Glutamatergic neuron (in vitro differentiated cells): ENCODE results near the gene INHBA. TPM values are rescaled to one million over a fixed set of nuclear protein-coding genes. Genes with fewer than 3 reads are reported as not detected.

Experiments
- DNase-seq: peaks from one replicate; pipeline ENCODE4 v3.0.0; 2022
- H3K27ac Mint-ChIP-seq: one replicate; pipeline ENCODE4 v1.8.0; 2020; ENCODE audit warnings: mild to moderate bottlenecking, mixed read lengths, inconsistent platforms; ENCODE audit not compliant: unreplicated experiment
- H3K27me3 Mint-ChIP-seq: one replicate; pipeline ENCODE4 v1.8.0; 2020; ENCODE audit warnings: mild to moderate bottlenecking, moderate library complexity, mixed read lengths, inconsistent platforms; ENCODE audit not compliant: unreplicated experiment
- H3K36me3 Mint-ChIP-seq: one replicate; pipeline ENCODE4 v1.8.0; 2020; ENCODE audit warnings: mild to moderate bottlenecking, mixed read lengths, inconsistent platforms; ENCODE audit not compliant: unreplicated experiment
- H3K4me1 Mint-ChIP-seq: one replicate; pipeline ENCODE4 v1.8.0; 2020; ENCODE audit warnings: mild to moderate bottlenecking, low read depth, mixed read lengths, inconsistent platforms; ENCODE audit not compliant: unreplicated experiment
- H3K4me3 Mint-ChIP-seq: one replicate; pipeline ENCODE4 v1.8.0; 2020; ENCODE audit warnings: mild to moderate bottlenecking, mixed read lengths, inconsistent platforms; ENCODE audit not compliant: unreplicated experiment
- H3K9me3 Mint-ChIP-seq: one replicate; pipeline ENCODE4 v1.8.0; 2020; ENCODE audit warnings: mild to moderate bottlenecking, moderate library complexity, mixed read lengths, inconsistent platforms; ENCODE audit not compliant: unreplicated experiment
- CTCF ChIP-seq: fragments of 200-600 bp; sonication (generic); IDR thresholded peaks from one replicate; pipeline ENCODE4 v1.5.0; 2021; ENCODE audit not compliant: partially characterized antibody, unreplicated experiment
- total RNA-seq: library from RNA; stranded (reverse); fragmentation: NEBNext Ultra II Directional; extraction: Animal tissue kit (Norgen Biotek cat#: 25700); gene quantifications from one replicate; pipeline ENCODE4 v1.2.1, GENCODE V29; 2021; ENCODE audit not compliant: unreplicated experiment

The INHBA gene
- total RNA-seq, 1 donor from 2014 or later = not detected

- no peak overlapping the region for H3K4me3 Mint-ChIP-seq
- no peak for DNase-seq
- H3K36me3 Mint-ChIP-seq = no peaks in the 10 kb centered on the region
- TF ChIP-seq CTCF = no peak
- no peaks in the 10 kb centered on the region for H3K4me1 Mint-ChIP-seq
- no peaks in the 10 kb centered on the region for H3K9me3 Mint-ChIP-seq
- H3K27ac Mint-ChIP-seq = no peak overlapping the region
- no peaks in the 10 kb centered on the region for H3K27me3 Mint-ChIP-seq
Observed at GRCh38 chr7:41735206-41735605, 32.3 kb upstream of the INHBA start.

GRCh38 chr7:41732843-41733306 is 30.0 kb upstream of the INHBA start:
- no peaks in the 10 kb centered on the region for H3K4me1 Mint-ChIP-seq
- TF ChIP-seq CTCF = no peak
- H3K27ac Mint-ChIP-seq = no peak overlapping the region
- no peak for DNase-seq
- no peaks in the 10 kb centered on the region for H3K36me3 Mint-ChIP-seq
- no peak overlapping the region for H3K4me3 Mint-ChIP-seq
- no peaks in the 10 kb centered on the region for H3K27me3 Mint-ChIP-seq
- no peaks in the 10 kb centered on the region for H3K9me3 Mint-ChIP-seq

DNA sequence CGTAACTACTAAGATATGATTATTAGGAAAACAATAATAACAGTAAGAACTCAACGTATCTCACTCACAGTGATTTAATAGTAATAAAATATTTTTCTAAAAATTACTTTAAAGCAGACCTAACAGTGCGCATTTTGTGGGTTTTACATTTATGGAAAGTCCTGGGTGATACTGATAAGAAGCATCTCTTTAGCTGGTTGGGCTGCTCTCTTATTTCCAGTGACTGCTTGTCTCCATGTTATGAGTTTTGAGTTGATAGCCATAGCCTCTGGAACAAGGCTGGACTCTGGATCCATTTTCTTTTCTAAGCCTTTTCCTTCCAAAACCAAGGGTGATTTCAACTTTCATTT is 29.5 kb upstream of the INHBA start:
- TF ChIP-seq CTCF = peak; percentile 23
- Mint-ChIP-seq H3K4me3 (no peak overlapping the region), H3K4me1 (no peaks in the 10 kb centered on the region)

GRCh38 chr7:41731493-41732435 is 28.9 kb upstream of the INHBA start:
- H3K9me3 Mint-ChIP-seq = no peaks in the 10 kb centered on the region
- H3K4me3 Mint-ChIP-seq = no peak overlapping the region
- DNase-seq = no peak
- H3K27ac Mint-ChIP-seq = no peak overlapping the region
- H3K27me3 Mint-ChIP-seq = no peaks in the 10 kb centered on the region
- H3K4me1 Mint-ChIP-seq = no peaks in the 10 kb centered on the region
- no peaks in the 10 kb centered on the region for H3K36me3 Mint-ChIP-seq
- TF ChIP-seq CTCF = peak; percentile 73

More for the DNA sequence above, 29.5 kb upstream of the INHBA start:
- Mint-ChIP-seq H3K27ac (no peak overlapping the region), H3K36me3 (no peaks in the 10 kb centered on the region), H3K9me3 (no peaks in the 10 kb centered on the region), H3K27me3 (no peaks in the 10 kb centered on the region)
- no peak for DNase-seq

GRCh38 chr7:41730668-41731067 is 27.8 kb upstream of the INHBA start:
- Mint-ChIP-seq H3K9me3 (no peaks in the 10 kb centered on the region), H3K27ac (no peak overlapping the region), H3K4me1 (no peaks in the 10 kb centered on the region), H3K4me3 (no peak overlapping the region), H3K36me3 (no peaks in the 10 kb centered on the region), H3K27me3 (no peaks in the 10 kb centered on the region)
- TF ChIP-seq CTCF = no peak
- DNase-seq = no peak
